DMS 273 treated with DMSO at 0.1 percent for 48 hours (cell line): ENCODE data around the gene IGFBP6.

ENCODE experiments used
- DNase-seq: peaks from one replicate; lab custom pipeline; 2025; lab: John Stamatoyannopoulos, UW

IGFBP6 gene, protein sequence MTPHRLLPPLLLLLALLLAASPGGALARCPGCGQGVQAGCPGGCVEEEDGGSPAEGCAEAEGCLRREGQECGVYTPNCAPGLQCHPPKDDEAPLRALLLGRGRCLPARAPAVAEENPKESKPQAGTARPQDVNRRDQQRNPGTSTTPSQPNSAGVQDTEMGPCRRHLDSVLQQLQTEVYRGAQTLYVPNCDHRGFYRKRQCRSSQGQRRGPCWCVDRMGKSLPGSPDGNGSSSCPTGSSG

DNA sequence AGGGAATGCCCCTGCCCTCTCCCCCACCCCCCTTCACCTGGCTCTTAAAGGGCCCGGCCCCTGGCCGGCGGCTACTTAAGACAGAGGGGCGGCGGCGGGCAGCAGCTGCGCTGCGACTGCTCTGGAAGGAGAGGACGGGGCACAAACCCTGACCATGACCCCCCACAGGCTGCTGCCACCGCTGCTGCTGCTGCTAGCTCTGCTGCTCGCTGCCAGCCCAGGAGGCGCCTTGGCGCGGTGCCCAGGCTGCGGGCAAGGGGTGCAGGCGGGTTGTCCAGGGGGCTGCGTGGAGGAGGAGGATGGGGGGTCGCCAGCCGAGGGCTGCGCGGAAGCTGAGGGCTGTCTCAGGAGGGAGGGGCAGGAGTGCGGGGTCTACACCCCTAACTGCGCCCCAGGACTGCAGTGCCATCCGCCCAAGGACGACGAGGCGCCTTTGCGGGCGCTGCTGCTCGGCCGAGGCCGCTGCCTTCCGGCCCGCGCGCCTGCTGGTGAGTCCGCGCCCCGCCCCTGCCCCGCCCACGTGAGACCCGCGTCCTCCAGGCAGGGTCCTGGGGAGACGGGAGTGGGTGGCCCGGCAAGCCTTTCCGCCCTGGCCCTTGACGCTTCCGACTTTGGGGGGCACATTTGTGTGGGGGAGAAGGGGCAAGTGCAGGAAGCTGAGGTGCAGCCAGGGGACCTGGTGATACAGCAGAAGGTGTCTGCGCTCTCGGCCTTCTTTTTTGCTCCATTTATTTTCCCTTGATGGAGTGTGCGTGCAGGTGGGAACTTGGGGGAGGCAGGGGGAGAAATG lies at the start of gene IGFBP6:
TSS of gene IGFBP6 (plus strand) at position 104 of the 790 bp plus-strand sequence. CDS start at position 155, 51 bp downstream.
- DNase-seq = no peak

DNA sequence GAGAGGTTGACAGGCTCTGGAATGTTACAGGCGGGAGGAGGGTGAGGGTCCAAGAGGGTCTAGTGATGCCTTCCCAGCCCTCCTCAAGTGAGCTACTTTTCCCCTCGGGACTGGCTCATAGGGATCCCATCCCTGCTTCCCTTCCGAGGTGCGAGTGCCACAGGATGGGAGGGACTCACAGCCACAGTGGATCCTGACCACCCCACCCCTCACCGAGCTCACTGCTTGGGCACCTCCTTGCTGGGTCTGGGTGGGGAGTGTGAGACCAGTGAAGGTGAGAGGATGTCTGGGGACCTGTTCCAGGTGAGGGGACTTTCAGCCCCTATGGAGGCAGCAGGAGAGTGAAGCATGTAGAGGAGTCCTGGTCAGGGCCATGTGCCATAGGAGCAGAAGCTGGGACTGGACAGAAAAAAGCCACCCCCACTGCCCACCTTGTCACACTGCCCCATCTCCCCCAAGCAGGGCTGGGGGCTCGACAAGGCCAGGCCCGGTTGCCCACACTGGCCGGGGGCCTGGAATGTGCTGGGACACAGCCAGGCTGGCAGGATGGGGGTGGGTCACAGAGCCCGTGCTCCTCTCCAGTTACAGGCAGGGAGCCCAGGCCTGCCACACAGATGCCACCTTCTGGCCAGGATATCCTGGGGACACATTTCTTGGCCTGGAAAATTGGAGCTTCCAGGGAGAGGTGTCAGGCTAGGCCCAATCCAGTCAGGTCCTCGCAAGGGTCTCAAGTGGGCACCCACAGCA lies 49.3 kb upstream of the IGFBP6 start:
- DNase-seq = peak; percentile 61

DNA sequence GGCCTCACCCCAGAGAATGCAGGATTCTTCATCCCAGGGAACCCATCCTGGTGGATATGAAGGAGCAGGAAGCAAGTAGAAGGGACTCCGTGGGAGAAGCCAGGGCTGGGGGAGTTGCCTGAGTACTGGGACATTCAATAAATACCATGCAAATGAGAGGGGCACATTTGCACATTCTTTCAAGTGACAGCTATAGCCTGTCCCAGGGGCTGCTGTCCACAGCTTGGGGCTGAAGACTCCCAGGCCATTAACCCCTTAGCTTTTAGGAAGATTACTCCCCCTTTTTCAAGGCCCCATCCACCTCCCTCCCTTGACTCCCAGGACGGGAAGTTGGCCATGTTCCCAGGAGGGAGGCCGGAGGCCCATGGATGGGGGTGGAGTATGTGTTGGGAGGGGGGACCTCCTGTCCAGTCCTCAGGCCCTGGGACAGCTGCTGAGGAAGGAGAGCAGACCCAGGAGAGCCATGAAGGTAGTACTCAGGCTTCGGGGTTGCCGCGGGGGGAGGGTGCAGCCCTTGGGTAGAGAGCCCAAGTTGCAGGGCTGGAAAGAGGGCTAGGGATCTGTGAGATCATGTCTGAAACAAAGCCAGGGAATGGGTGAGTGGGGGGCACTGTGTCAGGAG lies 48.6 kb upstream of the IGFBP6 start:
- no peak for DNase-seq

DNA sequence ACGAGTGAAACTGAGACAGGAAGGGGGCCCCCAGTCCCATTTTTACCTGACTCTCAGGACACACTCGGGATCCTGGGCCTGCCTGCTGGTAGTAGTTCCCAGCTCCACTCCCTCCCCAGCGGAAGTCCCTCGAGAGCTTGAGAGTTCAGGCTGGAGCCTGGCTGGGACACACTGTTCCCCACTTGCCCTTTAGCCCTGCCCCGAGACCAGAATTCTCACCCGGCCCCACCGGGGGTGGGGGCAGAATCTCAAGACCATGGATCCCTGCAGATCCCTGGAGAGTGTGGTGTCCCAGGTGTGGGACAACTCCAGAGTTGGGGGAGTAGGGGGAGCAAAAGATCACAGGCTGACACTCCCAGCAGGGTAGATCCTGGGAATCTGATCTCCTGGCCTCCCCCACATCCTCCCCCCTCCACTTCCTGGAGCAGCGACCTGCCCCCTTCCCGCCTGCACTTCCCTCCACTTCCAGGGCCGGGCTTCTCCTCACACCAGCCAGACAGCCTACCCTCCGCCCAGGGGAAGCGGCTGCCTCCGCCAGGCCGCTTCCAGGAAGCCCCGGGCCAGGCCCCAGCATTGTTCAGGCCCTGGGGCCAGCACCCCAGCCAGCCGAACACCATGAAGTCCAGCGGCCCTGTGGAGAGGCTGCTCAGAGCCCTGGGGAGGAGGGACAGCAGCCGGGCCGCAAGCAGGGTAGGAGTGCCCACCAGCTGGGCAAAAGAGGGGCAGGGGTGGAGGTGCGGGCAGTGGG lies 47.7 kb upstream of the IGFBP6 start, which contains the start of gene TNS2:
TSS of gene TNS2 (plus strand) at position 495 of the 748 bp plus-strand sequence. CDS start at position 616, 121 bp downstream.
- DNase-seq = peak; percentile 17

DNA sequence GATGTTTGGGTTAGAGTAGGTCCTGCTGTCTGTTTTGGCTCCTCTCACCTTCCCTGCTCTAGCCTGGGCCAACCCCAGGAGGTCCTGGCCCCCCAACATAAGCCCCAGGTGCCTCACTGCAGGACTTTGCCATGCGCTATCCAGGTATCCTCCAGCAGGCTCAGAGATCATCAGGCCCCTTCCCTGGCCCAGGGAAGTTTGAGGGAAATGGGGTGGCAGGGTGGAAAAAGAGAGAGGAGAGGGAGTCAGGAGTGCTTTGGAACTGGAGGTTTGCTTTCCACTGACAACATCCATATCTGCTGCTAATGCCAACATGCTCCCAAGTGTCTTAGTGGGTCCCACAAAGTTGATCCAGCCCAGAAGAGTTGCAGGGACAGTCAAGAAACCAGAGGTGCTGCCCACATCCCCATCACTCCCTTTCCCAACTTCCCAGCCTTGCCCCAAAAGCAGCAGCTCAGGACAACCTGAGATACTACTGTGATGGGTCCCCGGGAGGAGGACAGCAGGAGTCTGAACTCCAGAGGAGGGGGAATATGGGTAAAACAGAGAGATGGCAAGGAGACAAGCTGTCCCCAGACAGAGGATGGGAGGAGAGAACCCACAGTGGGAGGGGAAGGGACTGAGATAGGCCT lies 46.9 kb upstream of the IGFBP6 start:
- DNase-seq = no peak

DNA sequence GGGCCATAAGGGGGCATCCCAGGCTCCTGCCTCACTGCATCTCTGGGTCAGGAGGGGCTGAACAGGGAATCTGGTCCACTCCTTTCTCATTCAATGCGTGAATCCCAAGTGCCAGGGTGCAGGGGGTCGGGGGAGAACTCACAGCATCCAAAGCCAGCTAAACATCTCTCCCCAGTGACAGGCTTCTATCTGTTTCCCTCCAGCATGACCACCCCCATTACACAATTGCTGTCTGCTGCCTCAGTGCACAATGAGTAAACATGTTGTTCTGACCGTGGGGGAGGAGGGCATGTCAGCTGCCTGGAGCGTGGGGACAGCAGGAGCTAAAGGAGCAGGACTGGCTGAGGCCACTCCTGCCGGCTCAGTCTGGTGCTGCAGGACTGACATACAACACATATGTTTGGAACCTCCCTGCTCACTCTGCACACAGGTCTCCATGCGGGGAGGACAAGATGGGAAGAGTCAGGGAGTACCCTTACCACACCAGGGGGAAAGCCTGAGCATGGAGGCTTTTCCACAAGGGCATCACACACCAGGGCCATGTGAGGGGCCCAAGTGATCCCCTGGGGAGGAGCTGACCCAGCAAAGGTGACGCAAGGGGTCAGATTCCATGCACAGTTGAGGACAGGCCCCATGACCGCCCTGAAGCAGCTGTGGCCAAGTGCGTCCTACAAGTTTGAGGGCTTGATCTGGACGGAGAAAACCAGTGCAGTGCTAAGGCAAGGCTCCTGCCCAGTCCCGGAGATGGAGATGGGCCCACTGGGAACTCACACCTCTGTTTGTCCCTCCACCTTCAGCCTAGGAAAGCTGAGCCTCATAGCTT lies 46.2 kb upstream of the IGFBP6 start:
- no peak for DNase-seq

DNA sequence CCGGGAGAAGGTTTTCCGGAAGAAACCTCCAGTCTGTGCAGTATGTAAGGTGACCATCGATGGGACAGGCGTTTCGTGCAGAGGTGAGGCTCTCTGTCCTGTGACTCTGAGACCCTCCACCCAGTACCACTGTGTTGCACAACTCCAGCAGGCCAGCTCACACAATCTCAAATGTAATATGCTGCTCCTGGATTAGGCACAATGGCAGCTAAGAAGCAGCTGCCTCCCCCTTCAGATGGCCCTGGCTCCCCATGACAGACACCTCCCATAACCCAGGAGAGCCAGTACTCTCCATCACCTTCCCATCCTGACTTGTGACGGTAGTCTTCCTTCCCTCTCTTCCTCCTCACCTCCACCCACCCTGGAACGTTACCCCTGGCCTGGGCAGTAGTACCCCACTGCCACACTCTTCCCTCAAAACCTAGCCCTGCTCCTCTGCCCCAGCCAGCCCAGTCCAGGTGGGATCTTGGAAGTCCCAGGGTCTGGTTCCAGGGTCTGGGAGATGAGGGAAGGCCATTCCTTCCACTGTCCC lies 45.5 kb upstream of the IGFBP6 start:
- DNase-seq = no peak

DNA sequence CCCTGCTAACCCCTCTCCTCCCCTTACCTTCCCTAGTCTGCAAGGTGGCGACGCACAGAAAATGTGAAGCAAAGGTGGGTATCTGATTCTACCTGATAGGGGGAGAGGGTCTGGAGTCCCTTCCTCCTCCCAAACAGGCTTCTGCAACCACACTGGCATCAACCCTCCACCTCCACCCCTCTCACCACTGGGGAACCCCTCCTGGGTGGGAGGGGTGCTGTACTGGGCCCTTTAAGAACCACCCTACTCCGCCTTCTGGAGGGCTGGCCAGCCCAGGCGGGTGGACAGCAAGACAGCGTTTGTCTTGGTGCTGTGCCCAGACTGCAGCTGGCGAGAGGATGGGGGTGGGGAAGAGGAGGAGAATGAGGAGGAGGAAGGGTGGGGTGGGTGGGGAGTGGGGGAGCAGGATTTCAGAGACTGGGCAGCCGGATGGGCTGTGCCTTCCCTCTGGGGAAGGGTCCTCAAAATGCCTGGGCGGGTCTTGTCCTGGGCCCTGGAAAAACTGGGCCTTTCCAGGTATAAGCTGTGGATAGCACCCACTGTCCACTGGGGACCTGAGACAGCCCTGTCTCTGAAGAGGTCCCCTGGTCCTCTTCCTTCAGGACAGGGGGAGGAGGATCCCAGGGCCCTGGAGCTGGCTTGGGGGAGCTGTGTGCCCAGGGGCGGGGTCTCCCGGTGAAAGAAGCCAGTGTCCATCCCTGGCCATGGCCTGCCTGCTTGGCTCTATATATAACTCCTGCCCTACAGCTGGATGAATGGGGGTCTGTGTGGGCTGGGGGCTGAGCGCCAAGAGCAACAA lies 44.8 kb upstream of the IGFBP6 start:
- DNase-seq = no peak

DNA sequence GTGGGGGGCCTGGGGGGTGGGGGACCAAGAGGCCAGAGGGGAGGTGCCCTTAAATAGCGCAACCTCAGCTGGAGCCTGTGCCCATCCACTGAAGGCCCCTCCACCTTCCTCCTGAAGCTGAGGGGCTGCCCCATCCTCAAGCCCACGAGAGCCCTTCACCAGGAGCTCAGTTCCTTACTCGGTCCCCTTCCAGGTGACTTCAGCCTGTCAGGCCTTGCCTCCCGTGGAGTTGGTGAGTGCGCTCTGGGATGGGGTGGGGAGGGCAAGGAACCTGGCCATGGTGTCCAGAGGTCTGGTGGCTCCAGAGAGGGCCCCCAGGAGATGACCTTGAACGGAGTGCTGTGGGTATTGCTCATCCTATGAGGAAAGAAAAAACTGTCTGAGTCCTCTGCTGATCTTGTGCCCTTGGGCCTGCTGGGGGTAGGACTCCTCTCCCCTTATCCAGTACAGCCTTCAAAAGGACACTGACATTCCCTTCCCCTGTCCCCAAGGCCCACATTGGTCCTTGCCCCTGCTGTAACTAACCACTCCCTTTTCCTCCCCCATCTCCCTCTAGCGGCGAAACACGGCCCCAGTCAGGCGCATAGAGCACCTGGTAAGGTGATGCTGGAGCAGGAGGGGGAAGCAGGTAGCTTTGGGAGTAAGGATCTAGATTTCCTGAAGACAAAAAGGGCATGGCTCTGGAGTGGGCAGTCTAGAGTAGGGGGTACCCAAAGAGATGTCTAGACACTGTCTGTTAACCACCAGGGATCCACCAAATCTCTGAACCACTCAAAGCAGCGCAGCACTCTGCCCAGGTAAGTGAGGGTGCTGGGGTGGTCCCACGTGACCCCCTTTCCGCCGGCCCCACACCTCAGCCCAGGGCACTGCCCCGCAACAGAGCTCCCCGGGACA lies 44.0 kb upstream of the IGFBP6 start:
- no peak for DNase-seq

DNA sequence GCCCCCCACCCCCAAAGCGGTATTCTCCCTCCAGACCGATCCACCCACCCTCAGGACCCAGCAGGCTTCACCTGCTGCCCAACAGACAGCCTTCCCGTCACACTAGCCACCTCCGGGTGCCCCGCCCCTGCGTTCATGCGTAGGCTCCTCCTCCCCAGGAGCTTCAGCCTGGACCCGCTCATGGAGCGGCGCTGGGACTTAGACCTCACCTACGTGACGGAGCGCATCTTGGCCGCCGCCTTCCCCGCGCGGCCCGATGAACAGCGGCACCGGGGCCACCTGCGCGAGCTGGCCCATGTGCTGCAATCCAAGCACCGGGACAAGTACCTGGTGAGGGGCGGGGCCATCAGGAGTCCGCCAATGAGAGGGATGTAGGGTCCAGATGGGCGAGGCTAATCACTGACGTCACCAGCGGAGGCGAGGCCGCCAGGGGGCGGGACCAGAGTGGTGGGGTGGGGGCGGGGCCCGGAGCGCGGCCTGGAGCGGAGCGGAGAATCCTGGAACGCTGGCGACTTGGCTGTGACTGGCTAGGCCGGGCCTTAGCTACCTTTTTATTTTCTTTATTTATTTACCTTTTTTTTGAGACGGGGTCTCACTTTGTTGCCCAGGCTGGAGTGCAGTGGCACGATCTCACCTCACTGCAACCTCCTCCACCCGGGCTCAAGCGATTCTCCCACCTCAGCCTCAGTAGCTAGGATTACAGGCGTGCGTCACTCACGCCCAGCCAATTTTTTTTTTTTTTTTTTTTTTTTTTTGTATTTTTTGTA lies 43.2 kb upstream of the IGFBP6 start:
- peak; percentile 52 for DNase-seq

DNA sequence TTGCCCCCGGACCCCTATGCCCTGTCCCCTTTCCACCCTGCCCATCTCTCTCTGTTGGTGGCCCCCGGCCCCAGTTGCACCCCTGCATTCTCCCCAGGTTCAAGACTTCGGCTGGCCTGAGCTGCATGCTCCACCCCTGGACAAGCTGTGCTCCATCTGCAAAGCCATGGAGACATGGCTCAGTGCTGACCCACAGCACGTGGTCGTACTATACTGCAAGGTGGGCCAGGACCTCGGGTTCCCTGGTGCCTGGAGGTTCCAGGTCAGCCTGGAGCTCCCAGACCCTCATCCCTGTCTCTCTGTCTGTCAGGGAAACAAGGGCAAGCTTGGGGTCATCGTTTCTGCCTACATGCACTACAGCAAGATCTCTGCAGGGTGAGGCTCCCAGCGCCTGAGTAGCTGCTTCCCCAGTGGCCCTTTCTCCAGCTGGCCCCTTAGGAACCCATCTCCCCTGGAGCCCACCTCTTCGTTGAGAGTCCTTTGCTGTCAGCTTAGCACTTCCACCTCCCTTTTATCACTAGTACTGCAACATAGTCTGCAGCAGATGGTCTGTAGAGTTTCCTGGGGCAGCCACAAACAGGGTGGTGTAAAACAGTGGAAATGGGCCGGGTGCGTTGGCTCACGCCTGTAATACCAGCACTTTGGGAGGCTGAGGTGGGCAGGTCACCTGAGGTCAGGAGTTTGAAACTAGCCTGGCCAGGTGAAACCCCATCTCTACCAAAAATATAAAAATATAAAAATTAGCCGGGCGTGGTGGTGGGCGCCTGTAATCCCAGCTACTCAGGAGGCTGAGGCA lies 41.8 kb upstream of the IGFBP6 start:
- no peak for DNase-seq

DNA sequence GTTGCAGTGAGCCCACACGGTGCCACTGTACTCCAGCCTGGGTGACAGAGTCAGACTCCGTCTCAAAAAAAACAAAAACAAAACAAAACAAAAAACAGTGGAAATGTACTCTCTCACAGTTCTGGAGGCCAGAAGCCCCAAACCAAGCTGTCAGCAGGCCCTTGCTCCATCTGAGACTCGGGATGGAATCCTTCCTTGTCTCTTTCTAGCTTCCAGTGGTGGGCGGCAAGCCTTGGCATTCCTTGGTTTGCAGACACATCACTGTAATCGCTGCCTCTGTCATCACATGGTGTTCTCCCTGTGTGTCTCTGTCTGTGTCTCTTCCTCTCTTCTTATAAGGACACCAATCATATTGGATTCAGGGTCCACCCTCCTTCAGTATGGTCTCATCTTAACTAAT lies 41.2 kb upstream of the IGFBP6 start:
- DNase-seq = no peak

DNA sequence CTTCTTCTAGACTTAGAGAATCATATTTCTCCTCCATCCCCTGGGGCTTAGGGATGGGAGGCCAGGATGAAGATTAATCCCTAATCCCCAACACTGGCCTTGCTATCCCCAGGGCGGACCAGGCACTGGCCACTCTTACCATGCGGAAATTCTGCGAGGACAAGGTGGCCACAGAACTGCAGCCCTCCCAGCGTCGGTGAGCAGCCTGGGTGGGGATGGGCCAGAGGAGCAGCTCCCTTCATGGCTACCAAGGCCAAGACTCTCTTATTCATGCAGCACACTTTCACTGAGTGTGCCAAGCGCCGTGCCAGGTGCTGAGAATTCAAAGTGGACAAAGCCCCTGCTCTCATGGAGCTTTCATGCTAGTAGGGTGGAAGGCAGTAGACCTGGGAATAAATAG lies 40.6 kb upstream of the IGFBP6 start:
- DNase-seq = no peak

DNA sequence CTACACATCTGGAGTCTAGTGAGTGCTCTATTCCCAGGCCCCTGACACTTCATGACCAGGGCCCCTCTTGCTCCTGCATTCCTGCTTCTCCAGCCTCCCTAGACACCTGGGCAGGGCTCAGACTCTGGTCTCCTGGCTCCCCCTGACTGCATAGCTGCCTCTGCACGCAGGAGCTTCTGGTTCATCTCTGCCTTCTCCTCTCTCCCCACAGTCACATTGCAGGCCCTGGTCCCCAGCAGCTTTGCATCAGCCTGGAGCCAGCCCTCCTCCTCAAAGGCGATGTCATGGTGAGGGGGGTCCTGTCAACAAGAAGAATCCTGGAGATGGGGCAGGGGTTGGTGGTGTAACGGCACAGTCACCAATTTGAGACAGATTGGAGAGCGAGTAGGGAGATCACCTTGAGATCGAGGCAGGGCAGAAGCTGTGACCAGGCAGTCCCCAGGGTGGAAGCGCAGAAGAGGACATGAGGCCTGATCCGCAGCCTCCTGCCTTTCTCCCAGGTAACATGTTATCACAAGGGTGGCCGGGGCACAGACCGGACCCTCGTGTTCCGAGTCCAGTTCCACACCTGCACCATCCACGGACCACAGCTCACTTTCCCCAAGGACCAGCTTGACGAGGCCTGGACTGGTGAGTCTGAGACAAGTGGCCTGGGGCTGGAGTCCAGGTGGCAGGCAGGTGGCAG lies 39.5 kb upstream of the IGFBP6 start:
- no peak for DNase-seq

DNA sequence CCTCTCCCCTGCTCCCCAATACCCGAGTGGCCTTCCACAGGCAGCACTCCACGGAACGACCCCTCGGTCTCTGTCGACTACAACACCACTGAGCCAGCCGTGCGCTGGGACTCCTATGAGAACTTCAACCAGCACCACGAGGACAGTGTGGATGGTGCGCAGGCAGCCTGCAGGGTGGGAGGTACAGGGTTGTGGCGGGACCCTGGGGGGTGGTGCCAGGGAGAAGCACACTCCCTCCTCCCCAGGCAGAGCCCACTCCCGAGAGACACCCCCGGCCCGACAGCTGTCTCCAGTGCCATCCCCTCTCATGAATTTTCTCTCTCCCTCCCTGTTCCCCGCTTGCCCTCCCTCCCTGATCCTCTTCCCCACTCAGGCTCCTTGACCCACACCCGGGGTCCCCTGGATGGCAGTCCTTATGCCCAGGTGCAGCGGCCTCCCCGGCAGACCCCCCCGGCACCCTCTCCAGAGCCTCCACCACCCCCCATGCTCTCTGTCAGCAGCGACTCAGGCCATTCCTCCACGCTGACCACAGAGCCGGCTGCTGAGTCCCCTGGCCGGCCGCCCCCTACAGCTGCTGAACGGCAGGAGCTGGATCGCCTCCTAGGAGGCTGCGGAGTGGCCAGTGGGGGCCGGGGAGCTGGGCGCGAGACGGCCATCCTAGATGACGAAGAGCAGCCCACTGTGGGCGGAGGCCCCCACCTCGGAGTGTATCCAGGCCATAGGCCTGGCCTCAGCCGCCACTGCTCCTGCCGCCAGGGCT lies 38.6 kb upstream of the IGFBP6 start:
- DNase-seq = no peak
